ENCODE measurements around the gene FADS6.

FADS6 gene

DNA sequence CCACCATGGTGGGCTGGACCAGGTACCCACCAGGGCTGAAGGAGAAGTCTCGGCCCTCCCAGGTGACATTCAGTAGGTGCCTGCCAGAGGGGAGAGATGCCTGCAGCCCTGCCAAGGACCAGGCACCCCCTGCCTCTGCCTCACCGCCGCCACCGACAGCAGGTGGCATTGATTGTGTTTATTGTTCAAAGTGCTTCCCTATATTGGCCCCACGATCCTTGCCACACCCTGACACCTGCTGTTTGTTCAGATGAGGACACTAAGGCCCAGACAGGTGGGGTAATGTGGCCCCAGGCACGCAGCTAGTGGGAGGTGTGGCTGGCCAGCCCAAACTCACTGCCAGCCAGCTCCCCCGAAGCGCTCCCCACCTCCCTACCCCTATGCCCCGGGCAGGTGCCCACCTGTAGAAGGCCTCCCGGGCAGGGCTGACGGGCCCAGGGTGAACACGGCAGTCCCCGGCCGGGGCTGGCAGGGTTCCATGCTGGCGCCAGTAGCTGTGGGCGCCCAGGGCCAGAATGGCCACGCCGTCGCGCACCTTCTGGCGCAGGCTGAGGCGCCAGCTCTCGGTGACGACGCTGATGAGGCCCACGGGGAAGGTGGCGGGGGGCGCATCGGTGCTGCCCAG, 41.7 kb downstream of the FADS6 start:
- no peak for DNase-seq

DNA sequence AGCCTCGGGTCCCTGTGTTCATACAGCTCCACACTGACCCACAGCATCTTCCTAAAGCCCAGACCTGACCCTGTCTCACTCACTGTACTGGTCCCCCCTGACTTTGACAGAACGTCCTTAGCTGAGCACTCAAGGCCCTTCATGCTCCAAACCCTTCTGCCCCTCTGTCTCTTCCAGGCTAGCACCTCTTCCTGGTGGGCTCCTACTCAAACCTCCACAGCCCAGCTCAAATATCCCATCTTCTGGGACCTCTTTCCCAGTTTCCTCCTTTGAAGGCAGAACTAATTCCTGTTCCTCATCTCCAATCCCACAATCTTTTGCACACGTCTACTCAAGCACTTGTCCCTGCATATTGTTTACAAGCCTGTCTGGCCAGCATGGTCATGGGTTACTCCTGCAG, 42.5 kb downstream of the FADS6 start:
- DNase-seq, result no peak

DNA sequence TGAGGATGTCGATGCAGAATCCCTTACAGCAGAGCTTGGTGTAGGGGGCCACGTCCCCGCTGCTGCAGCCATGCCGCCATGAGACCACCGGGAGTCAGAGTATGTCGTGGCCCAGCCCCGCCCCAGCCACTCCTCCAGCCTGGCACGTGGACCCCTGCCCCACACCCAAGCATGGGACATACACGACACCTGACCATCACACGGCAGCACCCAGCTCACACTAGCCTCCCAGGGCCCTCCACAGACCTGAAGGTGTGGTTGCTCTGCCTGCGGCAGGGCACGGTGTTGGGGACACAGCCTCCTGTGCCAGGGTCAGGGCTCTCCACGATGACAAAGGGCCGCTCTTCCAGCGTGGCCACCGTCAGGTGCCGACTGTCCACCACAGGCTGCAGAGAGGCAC, 43.1 kb downstream of the FADS6 start:
- DNase-seq, result no peak

DNA sequence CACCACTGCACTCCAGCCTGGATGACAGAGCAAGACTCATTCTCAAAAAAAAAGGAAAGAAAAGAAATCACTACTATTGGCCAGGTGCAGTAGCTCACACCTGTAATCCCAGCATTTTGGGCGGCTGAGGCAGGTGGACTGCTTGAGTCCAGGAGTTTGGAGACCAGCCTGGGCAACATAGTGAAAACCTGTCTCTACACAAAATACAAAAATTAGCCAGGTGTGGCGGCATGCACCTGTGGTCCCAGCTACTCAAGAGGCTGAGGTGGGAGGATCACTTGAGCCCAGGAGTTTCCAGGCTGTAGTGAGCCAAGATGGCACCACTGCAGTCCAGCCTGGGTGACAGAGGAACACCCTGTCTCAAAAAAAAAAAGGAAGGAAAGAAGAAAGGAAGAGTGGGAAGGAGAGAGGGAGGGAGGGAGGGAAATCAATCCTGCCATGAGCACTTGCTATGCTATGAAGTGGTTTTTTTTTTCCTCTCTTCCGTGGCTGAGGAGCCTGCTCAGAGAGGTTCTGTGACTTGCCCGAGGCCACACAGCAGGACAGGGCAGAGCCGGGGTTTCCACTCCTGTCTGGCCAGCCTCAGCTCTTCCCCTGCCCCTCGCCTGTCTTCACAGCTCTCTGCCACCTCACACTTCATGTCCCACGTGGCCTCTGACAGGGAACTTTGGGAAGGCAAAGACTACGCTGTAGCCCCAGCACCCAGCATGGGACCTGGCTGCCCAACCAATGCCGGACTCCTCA, 44.6 kb downstream of the FADS6 start:
- DNase-seq, result no peak

DNA sequence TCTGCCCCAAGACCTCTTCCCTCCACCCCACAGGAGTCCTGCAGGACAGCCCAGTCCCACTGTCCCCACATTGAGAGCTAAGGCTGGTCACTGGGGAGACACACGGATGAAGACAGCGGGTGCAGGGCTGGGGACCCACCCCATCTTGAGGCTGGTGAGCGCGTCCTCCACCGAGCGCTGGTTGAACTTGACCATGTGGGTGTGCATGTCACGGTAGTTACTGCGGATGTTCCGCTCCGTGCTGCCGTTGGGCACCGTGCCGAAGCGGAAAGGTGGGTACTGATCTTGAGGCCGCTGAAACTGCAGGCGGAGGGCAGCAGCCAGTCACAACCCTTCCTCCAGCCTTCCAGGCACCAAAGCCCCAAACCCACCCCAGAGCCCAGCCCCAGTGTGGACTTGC, 46.8 kb downstream of the FADS6 start:
- DNase-seq, result no peak

DNA sequence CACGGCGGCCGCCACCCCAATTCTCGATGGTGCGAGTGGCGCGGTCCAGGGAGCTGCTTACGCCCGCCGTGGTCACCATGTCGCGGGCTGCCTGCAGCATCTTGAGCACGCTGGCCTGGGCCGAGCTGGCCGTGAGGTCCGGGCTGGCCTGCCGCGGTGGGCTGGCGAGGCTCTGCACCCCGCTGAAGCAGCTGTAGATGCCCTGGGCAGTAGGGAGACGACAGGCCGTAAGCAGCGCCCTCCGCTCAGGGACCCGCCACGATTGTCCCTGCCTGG, 50.1 kb downstream of the FADS6 start:
- no peak for DNase-seq

DNA sequence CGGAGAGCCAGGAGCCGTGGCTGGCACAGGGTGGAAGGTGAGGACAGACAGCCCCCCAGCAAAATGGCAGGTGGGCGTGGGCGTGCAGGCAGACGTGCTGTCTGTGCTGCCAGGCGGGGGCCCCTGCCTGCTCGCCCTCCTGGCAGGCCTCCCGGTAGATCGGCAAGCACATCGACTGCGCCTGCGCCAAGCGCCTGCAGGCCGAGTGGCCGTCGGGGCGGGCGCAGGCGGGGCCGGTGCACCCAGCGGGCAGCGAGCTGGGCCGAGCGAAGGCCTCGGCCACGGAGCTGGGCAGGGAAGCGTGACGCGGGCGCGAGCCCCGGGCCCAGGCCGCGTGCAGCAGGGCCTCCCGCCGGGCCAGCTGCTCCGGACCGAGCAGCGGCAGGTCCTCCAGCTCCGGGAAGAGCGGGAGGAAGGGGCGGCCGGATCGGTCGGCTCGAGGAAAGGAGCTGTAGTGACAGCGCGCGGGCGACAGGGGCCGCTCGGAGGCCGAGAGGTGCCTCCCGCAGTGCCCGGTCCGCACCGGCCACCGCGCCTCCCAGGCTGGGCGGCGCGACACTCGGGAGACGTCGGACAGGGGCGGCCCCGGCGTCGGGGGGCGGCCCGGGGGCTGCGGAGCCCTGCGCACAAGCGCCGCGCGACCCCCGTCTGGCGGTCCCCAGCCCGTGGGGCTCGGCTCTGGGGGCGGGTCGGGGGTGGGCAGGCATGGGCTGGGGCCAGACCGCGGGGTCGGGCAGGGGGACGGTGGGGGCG, 50.7 kb downstream of the FADS6 start:
- DNase-seq, result no peak

DNA sequence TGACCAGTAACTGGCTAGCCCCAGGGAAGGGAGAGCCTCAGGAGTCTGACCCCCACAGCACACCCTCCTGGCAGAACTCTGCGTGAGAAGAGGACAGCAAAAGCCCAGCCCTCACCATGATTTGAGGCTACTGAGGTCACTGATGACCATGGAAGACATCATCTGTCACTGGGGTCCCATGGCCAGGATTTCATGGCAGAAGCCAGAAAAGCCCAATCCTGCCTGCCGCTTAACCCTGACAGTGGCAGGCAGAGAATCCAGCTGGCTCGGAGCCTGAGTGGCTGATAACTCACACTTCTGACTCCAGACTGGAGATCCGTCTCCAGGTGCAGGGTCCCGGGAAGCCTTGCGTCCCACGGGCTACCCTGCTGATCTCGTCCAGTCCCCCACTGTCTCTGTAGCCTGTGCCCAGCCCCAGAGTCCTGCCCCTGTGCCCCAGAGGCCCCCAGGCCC, 51.3 kb downstream of the FADS6 start:
- no peak for DNase-seq

DNA sequence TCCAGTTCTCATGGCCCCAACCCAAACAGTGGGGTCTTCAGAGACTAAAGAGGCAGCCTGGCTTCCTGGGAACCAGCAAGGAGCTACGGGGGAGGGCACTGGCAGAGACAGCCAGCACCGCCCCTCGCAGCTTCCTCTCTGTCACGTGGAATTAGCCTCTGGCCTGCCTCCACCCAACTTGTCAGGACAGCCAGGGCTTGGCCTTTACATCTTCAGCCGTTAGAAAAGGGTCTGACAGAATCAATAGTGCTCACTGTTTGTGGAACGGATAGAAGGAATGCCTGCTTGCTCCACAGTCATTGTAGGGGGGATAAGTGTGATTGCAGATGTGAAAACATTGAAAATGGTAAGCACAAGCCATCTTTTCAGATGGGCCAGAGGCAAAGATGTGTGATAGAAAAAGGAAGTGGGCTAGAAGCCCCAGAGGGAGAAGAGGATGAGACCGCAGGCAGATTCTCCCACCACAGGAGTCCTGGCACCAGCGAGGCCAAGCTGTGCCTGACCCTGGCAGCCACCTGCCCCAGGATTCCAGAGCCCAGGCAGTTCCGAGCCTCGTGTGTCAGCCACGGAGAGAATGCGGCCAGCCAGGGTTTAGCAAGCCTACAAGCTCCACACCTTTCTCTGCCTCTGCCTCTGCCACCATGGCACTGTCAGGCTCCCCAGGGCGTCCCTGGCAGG, 52.3 kb downstream of the FADS6 start:
- DNase-seq, result no peak

DNA sequence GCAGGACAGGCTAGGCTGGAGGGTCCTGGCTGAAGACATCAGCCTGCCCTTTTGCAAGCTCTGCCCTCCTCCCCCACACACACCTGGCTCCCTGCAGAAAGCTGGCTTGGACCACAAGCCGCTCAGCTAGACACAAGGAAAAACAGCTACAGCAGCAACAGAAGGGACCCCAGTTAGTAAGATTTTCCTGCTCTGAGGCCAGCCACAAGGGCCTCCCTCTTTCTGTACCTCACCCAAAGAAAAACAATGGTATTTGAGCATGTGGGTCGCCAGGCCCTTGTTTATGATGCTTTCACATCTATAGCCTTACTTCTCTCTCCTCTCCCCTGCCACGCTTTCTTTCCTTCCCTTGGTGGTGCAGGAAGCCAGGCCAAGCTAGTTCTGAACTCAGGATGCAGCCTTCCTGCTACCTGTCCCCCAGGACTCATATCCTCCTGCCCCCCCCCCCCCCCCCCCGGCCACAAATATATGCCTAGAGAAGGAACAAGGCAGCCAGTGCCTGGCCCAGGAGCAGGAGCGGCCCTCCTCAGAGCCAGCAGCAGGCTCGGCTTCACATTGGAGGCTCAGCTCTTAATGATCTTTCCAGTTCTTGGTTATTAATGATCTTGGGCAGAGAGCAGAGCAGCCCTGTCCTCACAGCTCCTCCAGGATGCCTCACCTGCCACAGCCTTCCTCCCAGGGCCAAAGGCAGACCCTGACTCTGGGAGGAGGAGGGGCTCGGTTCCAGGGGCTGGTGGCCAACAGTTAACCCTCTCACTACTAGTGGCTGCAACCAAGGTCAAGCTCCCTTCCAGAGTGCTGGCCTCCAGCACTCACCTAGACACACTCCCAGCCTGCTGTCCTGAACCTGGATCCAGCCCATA, 53.2 kb downstream of the FADS6 start:
- no peak for DNase-seq

DNA sequence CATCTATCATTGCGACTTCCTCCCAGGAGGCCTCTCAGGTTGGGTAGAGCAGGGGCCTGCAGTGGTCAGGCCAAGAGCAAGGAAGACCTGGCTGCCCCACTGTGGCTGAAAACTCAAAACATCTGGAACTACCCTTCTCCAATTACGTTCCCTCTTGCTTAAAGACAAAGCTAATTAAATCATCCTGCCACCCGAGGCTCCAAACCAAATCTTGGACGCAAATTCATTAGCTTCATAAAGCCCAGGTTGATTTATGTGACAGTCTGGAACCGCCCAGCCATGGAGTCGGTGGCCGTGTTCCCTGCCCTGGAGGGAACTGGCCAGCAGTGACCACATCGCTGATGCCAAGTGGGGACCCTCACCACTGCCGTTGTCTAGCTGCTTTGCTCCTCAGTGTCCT, 55.2 kb downstream of the FADS6 start:
- DNase-seq, result no peak

DNA sequence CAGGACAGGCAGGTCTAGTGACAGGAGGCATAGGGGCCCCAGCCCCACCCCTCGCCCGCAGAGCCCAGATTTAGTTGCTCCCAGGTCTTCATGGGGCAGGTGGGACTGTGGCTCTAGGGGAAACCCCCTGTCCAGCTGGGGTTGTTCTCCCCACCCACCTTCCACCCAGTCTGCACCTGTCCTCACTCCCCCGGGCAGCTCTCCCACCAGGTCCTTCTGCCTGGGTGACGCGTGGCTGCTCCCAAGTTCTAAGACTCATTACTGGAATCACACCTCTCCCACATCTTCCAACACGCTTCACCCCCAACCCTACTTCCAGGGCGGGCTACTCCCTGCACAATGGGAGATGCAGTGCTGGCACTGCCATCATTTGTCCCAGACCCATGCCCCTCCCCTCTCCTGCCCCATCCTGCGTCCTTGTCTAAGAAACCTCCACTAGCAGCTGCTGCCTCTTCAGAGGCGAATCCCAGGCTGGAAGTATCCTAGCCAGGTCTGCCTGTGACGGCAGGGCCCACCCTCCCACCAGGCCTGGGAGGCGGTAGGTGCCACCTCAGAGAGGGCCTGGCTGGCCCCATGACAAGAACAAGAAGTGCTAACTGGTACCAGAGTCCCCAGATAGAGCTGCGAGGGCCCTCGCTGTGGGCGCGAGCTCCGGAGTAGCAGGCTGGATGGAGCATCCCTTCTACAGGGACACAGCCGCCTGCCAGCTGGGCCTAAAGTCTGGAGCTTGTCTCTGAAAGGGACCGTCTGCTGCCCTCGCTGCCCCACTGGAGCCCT, 56.6 kb downstream of the FADS6 start:
- DNase-seq, result no peak

DNA sequence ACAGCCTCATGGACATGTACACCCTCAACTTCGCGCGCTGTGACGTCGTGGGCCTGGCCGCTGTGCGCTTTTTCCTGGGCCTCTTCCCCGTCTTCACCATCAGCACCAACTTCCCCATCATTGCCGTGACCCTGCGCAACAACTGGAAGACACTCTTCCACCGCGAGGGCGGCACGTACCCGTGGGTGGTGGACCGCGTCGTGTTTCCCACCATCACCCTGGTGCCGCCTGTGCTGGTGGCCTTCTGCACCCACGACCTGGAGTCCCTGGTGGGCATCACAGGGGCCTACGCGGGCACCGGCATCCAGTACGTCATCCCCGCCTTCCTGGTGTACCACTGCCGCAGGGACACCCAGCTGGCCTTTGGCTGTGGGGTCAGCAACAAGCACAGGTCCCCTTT, 57.2 kb downstream of the FADS6 start:
- DNase-seq, result no peak

DNA sequence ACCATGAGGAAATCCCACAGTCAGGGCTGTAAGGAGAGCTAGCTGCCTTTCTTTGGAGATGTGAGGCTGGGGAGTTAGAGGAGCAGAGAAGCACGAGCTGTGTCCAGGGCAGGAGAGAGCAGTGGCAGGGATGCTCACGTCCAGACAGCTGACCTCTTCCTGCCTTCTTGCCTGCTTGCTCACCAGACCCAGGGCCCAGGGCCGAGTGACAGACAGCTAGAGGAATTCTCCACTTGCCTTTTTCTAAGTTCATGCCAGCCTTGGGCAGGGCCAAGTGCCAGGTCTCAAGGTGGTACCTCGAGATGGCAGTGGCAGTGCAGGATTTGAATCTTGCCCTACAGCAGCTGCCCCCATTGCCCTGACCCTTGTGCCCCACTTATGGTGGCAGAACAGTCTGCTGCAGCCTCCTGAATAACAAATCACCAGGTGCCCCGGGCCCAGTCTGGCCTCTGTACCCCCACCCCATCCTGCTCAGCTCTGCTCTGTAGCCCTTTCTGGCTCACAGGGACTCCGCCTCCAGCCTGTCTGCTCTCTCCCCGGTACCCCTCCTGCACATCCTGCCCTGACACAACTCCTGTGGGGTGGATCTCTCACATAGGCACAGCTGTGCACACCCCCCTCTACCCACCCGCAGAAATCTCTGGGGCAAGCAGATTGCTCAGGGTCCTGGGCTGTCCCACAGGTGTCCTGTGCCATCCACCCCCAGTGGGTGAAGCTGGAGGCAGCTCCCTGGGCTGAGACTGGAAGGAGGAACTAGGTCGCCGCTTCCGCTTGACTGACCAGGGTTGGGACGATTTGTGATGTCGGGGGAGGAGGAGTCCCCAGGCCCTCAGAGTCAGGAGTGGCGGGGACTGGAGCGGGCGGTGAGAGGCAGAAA, 59.7 kb downstream of the FADS6 start:
- DNase-seq, result no peak

DNA sequence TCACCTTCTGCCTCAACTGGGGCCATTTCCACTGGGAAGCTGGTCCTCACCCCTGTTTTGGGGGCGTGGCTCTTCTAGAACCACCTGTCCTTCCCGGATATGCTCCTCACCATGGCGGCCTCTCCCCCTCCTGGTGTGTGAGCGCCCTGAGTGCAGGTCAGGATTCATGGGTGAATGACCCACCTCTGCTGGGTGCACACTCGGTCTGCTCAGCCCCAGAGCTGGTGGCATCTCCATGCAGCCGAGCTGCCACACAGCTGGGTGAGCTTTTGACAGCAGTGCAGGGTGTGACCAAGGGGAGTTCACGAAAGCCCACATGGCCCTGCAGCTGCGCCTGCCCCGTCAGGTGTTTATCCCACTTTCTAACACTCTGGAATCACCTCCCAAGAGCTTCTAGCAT, 61.0 kb downstream of the FADS6 start:
- no peak for DNase-seq

DNA sequence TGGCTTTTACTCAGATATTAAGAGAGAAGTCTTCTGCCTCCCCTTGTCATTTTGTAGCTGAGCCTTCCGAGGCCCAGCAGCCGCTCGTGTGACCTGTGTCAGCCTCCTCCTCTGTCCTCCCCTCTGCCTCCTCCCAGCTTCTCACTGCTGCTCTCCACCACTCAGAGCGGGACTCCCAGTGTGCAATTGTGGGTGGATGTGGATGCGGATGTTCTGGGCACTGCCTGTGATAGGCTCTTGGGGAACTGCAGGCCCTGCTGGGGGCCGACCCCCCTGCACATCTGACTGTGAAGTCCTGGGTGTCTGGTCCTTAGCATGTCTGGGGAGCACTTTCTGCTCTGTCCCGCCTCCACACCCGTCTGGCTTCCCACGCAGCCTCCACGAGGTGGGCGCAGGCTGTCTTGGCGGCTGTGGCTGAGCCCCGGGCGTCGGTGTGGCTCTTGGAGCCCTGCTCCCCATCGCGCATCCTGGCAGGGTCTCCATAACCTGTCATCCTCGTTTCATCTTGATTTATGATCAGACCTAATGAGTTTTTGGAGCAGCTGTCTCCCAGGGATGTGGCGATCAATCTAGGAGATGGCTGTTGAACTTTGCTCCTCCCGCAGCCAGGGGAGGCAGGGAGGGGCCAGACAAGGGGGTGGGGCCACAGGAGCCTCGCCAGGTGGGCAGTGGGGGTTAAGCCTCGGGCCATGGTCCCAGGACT, 61.8 kb downstream of the FADS6 start:
- no peak for DNase-seq

DNA sequence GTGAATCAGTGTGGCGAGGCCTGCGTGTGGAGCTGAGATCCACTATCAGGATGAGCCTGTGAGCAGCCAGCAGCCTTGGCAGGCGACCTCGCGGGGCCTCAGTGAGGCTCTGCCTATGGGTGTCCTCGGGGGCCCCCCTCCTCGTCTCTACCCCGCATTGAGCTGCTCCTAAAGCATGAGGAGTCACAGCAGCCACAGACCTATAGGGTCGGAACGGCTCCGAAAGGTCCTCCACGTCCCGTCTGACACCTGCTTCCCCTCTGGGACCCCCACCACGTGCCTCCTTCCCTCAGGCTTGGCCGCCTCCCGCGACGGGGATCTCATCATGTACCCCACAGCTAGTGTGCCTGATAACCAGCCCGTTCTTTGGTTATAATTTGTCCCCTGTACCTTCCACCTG, 62.6 kb downstream of the FADS6 start:
- DNase-seq, result no peak

DNA sequence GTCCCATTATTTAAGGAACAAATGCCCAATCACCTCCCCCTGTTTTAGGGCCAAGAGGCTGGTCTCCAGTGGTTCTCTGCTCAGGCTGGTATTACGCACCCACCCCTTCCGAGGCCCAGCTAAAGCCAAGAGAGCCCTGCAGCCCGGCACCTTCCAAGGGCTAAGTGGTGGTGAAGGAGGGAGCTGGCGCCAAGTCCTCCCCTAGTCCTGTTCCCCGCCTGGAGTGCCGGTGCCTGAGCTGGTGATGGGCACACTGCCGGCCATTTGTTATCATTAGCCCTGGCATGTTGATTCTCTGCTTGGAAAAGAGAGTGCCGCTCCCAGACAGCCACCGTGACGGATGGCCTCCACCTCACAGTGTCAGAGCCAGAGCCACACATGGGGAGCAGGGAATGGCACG, 65.6 kb downstream of the FADS6 start:
- DNase-seq, result no peak

All from activated CD4-positive, alpha-beta T cell treated with anti-CD3 and anti-CD28 coated beads, Interleukin-2, amount 50 U/mL, for 1 hour (primary cell).